ENCODE results near the gene DDX47. TPM values are rescaled to one million over a fixed set of nuclear protein-coding genes. Genes with fewer than 3 reads are reported as not detected.

Gene DDX47
- total RNA-seq, 2 experiments from 2014 or later: 153 TPM

- ATAC-seq (ENCODE audit: poor library complexity) (no peak), DNase-seq (no peak)
- CTCF ChIA-PET: no interaction called here
- Mint-ChIP-seq H3K4me1 (ENCODE audit: low read depth) (peaks cover 19% of the 10 kb centered on the region), H3K36me3 (ENCODE audit: low read depth) (peaks cover 100% of the 10 kb centered on the region), H3K27ac (no peak overlapping the region), H3K27me3 (no peaks in the 10 kb centered on the region), H3K4me3 (no peak overlapping the region), H3K9me3 (no peaks in the 10 kb centered on the region)
- Histone ChIP-seq H3K27me3 (ENCODE audit: control insufficient read depth in 1 of 2, insufficient read depth in 2 of 2, low read length in 2 of 2) (no peaks in the 10 kb centered on the region), H3K4me1 (ENCODE audit: insufficient read depth, low read length) (no peaks in the 10 kb centered on the region), H3K4me3 (ENCODE audit: low read length) (no peak overlapping the region), H3K36me3 (ENCODE audit: insufficient read depth, low read length) (peaks cover 94% of the 10 kb centered on the region), H3K9me3 (ENCODE audit: control insufficient read depth in 1 of 2, insufficient read depth in 1 of 2, low read length in 2 of 2) (no peaks in the 10 kb centered on the region), H3K27ac (ENCODE audit: low read depth in 1 of 2, low read length in 2 of 2) (no peak overlapping the region)
- POLR2A ChIA-PET: no interaction called here
- intact Hi-C loops (cut with DNase I, micrococcal nuclease): no loop called here
- TF ChIP-seq, protein P1, sequence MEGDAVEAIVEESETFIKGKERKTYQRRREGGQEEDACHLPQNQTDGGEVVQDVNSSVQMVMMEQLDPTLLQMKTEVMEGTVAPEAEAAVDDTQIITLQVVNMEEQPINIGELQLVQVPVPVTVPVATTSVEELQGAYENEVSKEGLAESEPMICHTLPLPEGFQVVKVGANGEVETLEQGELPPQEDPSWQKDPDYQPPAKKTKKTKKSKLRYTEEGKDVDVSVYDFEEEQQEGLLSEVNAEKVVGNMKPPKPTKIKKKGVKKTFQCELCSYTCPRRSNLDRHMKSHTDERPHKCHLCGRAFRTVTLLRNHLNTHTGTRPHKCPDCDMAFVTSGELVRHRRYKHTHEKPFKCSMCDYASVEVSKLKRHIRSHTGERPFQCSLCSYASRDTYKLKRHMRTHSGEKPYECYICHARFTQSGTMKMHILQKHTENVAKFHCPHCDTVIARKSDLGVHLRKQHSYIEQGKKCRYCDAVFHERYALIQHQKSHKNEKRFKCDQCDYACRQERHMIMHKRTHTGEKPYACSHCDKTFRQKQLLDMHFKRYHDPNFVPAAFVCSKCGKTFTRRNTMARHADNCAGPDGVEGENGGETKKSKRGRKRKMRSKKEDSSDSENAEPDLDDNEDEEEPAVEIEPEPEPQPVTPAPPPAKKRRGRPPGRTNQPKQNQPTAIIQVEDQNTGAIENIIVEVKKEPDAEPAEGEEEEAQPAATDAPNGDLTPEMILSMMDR (IDR thresholded peaks at IDR 0.05): no peak
These were observed 10.7 kb downstream of the DDX47 start for GRCh38 chr12:12823811-12824210.

- peaks cover 34% of the 10 kb centered on the region for H3K4me1 Mint-ChIP-seq (ENCODE audit: low read depth)
- ChIA-PET CTCF (no interaction called here), POLR2A (interaction anchor here (1.1 kb wide), 1 partner anchor 10 kb away, joined by 3 read pairs; no protein-coding TSS in a partner anchor)
- Histone ChIP-seq H3K36me3 (ENCODE audit: insufficient read depth, low read length) (peaks cover 23% of the 10 kb centered on the region), H3K4me3 (ENCODE audit: low read length) (no peak overlapping the region), H3K27me3 (ENCODE audit: control insufficient read depth in 1 of 2, insufficient read depth in 2 of 2, low read length in 2 of 2) (no peaks in the 10 kb centered on the region), H3K4me1 (ENCODE audit: insufficient read depth, low read length) (peaks cover 4% of the 10 kb centered on the region), H3K27ac (ENCODE audit: low read depth in 1 of 2, low read length in 2 of 2) (no peak overlapping the region), H3K9me3 (ENCODE audit: control insufficient read depth in 1 of 2, insufficient read depth in 1 of 2, low read length in 2 of 2) (no peaks in the 10 kb centered on the region)
- no peak overlapping the region for H3K4me3 Mint-ChIP-seq
- TF ChIP-seq, protein P1 (IDR thresholded peaks at IDR 0.05): no peak
- ATAC-seq (ENCODE audit: poor library complexity) (no peak), DNase-seq (no peak)
- H3K27me3 Mint-ChIP-seq: no peaks in the 10 kb centered on the region
- intact Hi-C loops (cut with DNase I, micrococcal nuclease): loop anchor here (2.0 to 5.0 kb wide), 5 partner anchors 55 to 377 kb away; partner anchors contain the start of gene GPRC5A (in 2 of the 2)
- peaks cover 45% of the 10 kb centered on the region for H3K36me3 Mint-ChIP-seq (ENCODE audit: low read depth)
- no peaks in the 10 kb centered on the region for H3K9me3 Mint-ChIP-seq
- no peak overlapping the region for H3K27ac Mint-ChIP-seq
These were observed 22.4 kb downstream of the DDX47 start for GRCh38 chr12:12835378-12836146.

- Histone ChIP-seq H3K9me3 (ENCODE audit: control insufficient read depth in 1 of 2, insufficient read depth in 1 of 2, low read length in 2 of 2) (no peaks in the 10 kb centered on the region), H3K4me1 (ENCODE audit: insufficient read depth, low read length) (peaks cover 4% of the 10 kb centered on the region), H3K27me3 (ENCODE audit: control insufficient read depth in 1 of 2, insufficient read depth in 2 of 2, low read length in 2 of 2) (no peaks in the 10 kb centered on the region), H3K27ac (ENCODE audit: low read depth in 1 of 2, low read length in 2 of 2) (no peak overlapping the region), H3K4me3 (ENCODE audit: low read length) (no peak overlapping the region), H3K36me3 (ENCODE audit: insufficient read depth, low read length) (peaks cover 17% of the 10 kb centered on the region)
- Mint-ChIP-seq H3K4me3 (no peak overlapping the region), H3K36me3 (ENCODE audit: low read depth) (peaks cover 40% of the 10 kb centered on the region), H3K27ac (peak overlapping the region; percentile 92), H3K9me3 (no peaks in the 10 kb centered on the region), H3K27me3 (no peaks in the 10 kb centered on the region), H3K4me1 (ENCODE audit: low read depth) (peaks cover 34% of the 10 kb centered on the region)
- DNase-seq (no peak), ATAC-seq (ENCODE audit: poor library complexity) (no peak)
- intact Hi-C loops (cut with DNase I, micrococcal nuclease): loop anchor here (2.0 to 5.0 kb wide), 5 partner anchors 54 to 376 kb away; partner anchors contain the start of gene GPRC5A (in 2 of the 2)
- ChIA-PET CTCF (interaction anchor here (0.6 to 1.6 kb wide), 12 partner anchors 10 to 374 kb away, joined by 3 to 9 read pairs (median 4); partner anchors contain the start of gene DDX47), POLR2A (interaction anchor here (0.7 to 1.5 kb wide), 4 partner anchors 9 to 120 kb away, joined by 3 to 6 read pairs (median 4); partner anchors contain the start of gene GPRC5A)
- TF ChIP-seq, protein P1 (IDR thresholded peaks at IDR 0.05): no peak
These were observed 23.4 kb downstream of the DDX47 start for GRCh38 chr12:12836571-12836970.

All from CD4-positive, alpha-beta T cell (primary cell).